ENCODE data around the gene PLCD3. TPM values are rescaled to one million over a fixed set of nuclear protein-coding genes. Genes with fewer than 3 reads are reported as not detected.

Gene PLCD3
- total and polyA plus RNA-seq, 11 donors, result 92.8 to 207 (median 114) TPM

GRCh38 chr17:45060382-45060796 lies 71.9 kb downstream of the PLCD3 start:
- intact Hi-C loops (cut with DNase I), result loop anchor here in 2 of 10 donors (1.0 to 5.0 kb wide), 4 partner anchors 8 to 72 kb away; partner anchors contain the start of gene PLCD3 (in 2 of the 2)
- no peak for DNase-seq
- ATAC-seq, result peak in 1 of 4 donors; percentile 2
- WGBS, 4 donors, result 12 to 18% (median 12%) methylated on average over 15 of the region's 15 CpGs
- Histone ChIP-seq H3K4me1 (peaks cover 2 to 54% (median 41%) of the 10 kb centered on the region in 12 donors), H3K27me3 (no peaks in the 10 kb centered on the region), H3K27ac (peak overlapping the region; percentile 68 to 95 (median 86)), H3K4me3 (peak overlapping the region; percentile 37 to 94 (median 78)), H3K36me3 (no peaks in the 10 kb centered on the region), H3K9me3 (no peaks in the 10 kb centered on the region)
- TF ChIP-seq CTCF (IDR thresholded peaks at IDR 0.05) (no peak), POLR2A (IDR thresholded peaks at IDR 0.05) (no peak)

Small RNA genes lying within 50 kb of the gene (microRNA-seq; reads per million reads assigned to microRNA genes)
- 0 to 0.62 (median 0.26) reads per million in 4 donors for gene MIR6784

Other genes starting within 250 kb of the PLCD3 start
- gene EFTUD2, start 233.1 kb downstream of the PLCD3 start, total RNA-seq, result 100 to 1,000 TPM in 1 of 9 donors, 10 to 100 TPM in 8; 37.1 to 106 (median 65.0) TPM
- gene EFTUD2, start 233.1 kb downstream of the PLCD3 start, polyA plus RNA-seq, result 10 to 100 TPM; 21.3 to 71.7 TPM
- gene GFAP, start 217.0 kb downstream of the PLCD3 start, total RNA-seq, result 10 to 100 TPM in 1 of 9 donors, 1 to 10 TPM in 7, under 1 TPM in 1; 0.94 to 12.4 (median 5.8) TPM
- 1 to 10 TPM; 3.7 to 6.9 TPM for gene GFAP, start 217.0 kb downstream of the PLCD3 start, polyA plus RNA-seq
- 1 to 10 TPM in 1 of 9 donors, under 1 TPM in 7, not detected in 1; 0.06 to 5.4 (median 0.44) TPM for gene KIF18B, start 184.7 kb downstream of the PLCD3 start, total RNA-seq
- gene KIF18B, start 184.7 kb downstream of the PLCD3 start, polyA plus RNA-seq, result under 1 TPM; 0.12 to 0.19 TPM
- 1 to 10 TPM in 6 of 9 donors, under 1 TPM in 3; 0.66 to 5.8 (median 1.4) TPM for gene C1QL1, start 164.2 kb downstream of the PLCD3 start, total RNA-seq
- 1 to 10 TPM; 1.4 to 5.1 TPM for gene C1QL1, start 164.2 kb downstream of the PLCD3 start, polyA plus RNA-seq
- 10 to 100 TPM; 24.7 to 60.9 (median 33.9) TPM for gene DCAKD, start 80.9 kb downstream of the PLCD3 start, total RNA-seq
- 10 to 100 TPM; 15.3 to 24.8 TPM for gene DCAKD, start 80.9 kb downstream of the PLCD3 start, polyA plus RNA-seq
- gene NMT1, start 71.2 kb downstream of the PLCD3 start, total RNA-seq, result 100 to 1,000 TPM in 2 of 9 donors, 10 to 100 TPM in 7; 61.0 to 114 (median 70.8) TPM
- gene NMT1, start 71.2 kb downstream of the PLCD3 start, polyA plus RNA-seq, result 10 to 100 TPM; 36.8 to 52.7 TPM
- gene ACBD4, start 3.2 kb upstream of the PLCD3 start, total RNA-seq, result 1 to 10 TPM; 4.1 to 9.8 (median 6.3) TPM
- 1 to 10 TPM; 3.3 to 8.8 TPM for gene ACBD4, start 3.2 kb upstream of the PLCD3 start, polyA plus RNA-seq
- gene HEXIM1, start 16.0 kb upstream of the PLCD3 start, total RNA-seq, result 10 to 100 TPM; 14.4 to 28.7 (median 22.5) TPM
- 10 to 100 TPM; 11.9 to 12.4 TPM for gene HEXIM1, start 16.0 kb upstream of the PLCD3 start, polyA plus RNA-seq
- 1 to 10 TPM; 3.9 to 7.5 (median 5.7) TPM for gene HEXIM2, start 29.4 kb upstream of the PLCD3 start, total RNA-seq
- gene HEXIM2, start 29.4 kb upstream of the PLCD3 start, polyA plus RNA-seq, result 1 to 10 TPM; 3.4 to 6.4 TPM
- gene FMNL1, start 89.4 kb upstream of the PLCD3 start, total RNA-seq, result 10 to 100 TPM in 5 of 9 donors, 1 to 10 TPM in 4; 6.4 to 52.8 (median 10.3) TPM
- gene FMNL1, start 89.4 kb upstream of the PLCD3 start, polyA plus RNA-seq, result 1 to 10 TPM; 5.4 to 7.8 TPM
- gene SPATA32, start 129.6 kb upstream of the PLCD3 start, total RNA-seq, result not detected
- not detected for gene SPATA32, start 129.6 kb upstream of the PLCD3 start, polyA plus RNA-seq
- 10 to 100 TPM in 8 of 9 donors, 1 to 10 TPM in 1; 9.9 to 21.9 (median 12.7) TPM for gene MAP3K14, start 184.5 kb upstream of the PLCD3 start, total RNA-seq
- 10 to 100 TPM in 1 of 2 donors, 1 to 10 TPM in 1; 9.0 to 11.2 TPM for gene MAP3K14, start 184.5 kb upstream of the PLCD3 start, polyA plus RNA-seq